Mesenchymal stem cell (in vitro differentiated cells and primary cell): ENCODE results near the gene CR1L.
A peak's percentile ranks its signal among the peaks of the same experiment; 100 is the strongest.
"Not testable (repeated sequence)": the region's sequence is repeated elsewhere in the genome, so short reads cannot be mapped to it uniquely, and the experiment has no call there.

Source experiments
- DNase-seq: peaks from one replicate; pipeline ENCODE4 v3.0.0-alpha.2; 2013
- H2AFZ ChIP-seq: one replicate; pipeline ENCODE4 v1.6.1; 2013; ENCODE audit warnings: low read depth, mild to moderate bottlenecking, control low read depth, inconsistent platforms, low read length, moderate library complexity
- H2AK5ac ChIP-seq: 2 replicates; pipeline ENCODE4 v1.6.1; 2013; ENCODE audit warnings: low read length, moderate library complexity, mild to moderate bottlenecking, inconsistent platforms; ENCODE audit not compliant: severe bottlenecking
- H2BK120ac ChIP-seq: one replicate; pipeline ENCODE4 v1.6.1; 2013; ENCODE audit warnings: low read depth, mild to moderate bottlenecking, inconsistent platforms, low read length, moderate library complexity
- H2BK12ac ChIP-seq, 2 experiments: one replicate each; pipeline ENCODE4 v1.6.1; 2013; ENCODE audit warnings: inconsistent platforms in 2 of 2, low read length in 2 of 2, mild to moderate bottlenecking in 2 of 2, moderate library complexity in 2 of 2, control low read depth in 1 of 2
- H2BK15ac ChIP-seq: one replicate; pipeline ENCODE4 v1.6.1; 2013; ENCODE audit warnings: mild to moderate bottlenecking, low read depth, inconsistent platforms; ENCODE audit not compliant: poor library complexity, severe bottlenecking
- H2BK5ac ChIP-seq: 2 replicates; pipeline ENCODE4 v1.6.1; 2013; ENCODE audit warnings: low read depth, mild to moderate bottlenecking, low read length, control low read depth, inconsistent platforms; ENCODE audit not compliant: poor library complexity, severe bottlenecking
- H3K14ac ChIP-seq, 2 experiments: one replicate each; pipeline ENCODE4 v1.6.1; 2013; ENCODE audit warnings: inconsistent platforms in 2 of 2, low read length in 2 of 2, control low read depth in 1 of 2, mild to moderate bottlenecking in 1 of 2, moderate library complexity in 1 of 2
- H3K18ac ChIP-seq, 2 experiments: one replicate each; pipeline ENCODE4 v1.6.1; 2013; ENCODE audit warnings: inconsistent platforms in 2 of 2, low read length in 2 of 2, control low read depth in 1 of 2, low read depth in 1 of 2, mild to moderate bottlenecking in 1 of 2
- H3K23ac ChIP-seq, 2 experiments: one replicate each; pipeline ENCODE4 v1.6.1; 2013; ENCODE audit warnings: inconsistent platforms in 2 of 2, low read length in 2 of 2, mild to moderate bottlenecking in 2 of 2, moderate library complexity in 2 of 2, control low read depth in 1 of 2
- H3K27ac ChIP-seq: 2 replicates; pipeline ENCODE4 v1.5.1; 2013; ENCODE audit warnings: mild to moderate bottlenecking, moderate library complexity, low read length, control low read depth, inconsistent platforms; ENCODE audit not compliant: poor library complexity, severe bottlenecking
- H3K27me3 ChIP-seq, 2 experiments: 2 replicates each; pipeline versions ENCODE4 v1.6.1 to v1.7.0; 2013; ENCODE audit warnings: low read length in 2 of 2, mild to moderate bottlenecking in 2 of 2, moderate library complexity in 2 of 2, control low read depth in 1 of 2, inconsistent platforms in 1 of 2; ENCODE audit not compliant: control insufficient read depth in 1 of 2, insufficient read depth in 1 of 2
- H3K36me3 ChIP-seq, 2 experiments: 2 replicates each; pipeline versions ENCODE4 v1.6.1 to v1.7.0; 2013; ENCODE audit warnings: low read length in 2 of 2, control low read depth in 1 of 2, inconsistent platforms in 1 of 2, low read depth in 1 of 2, mild to moderate bottlenecking in 1 of 2; ENCODE audit not compliant: insufficient read depth in 2 of 2, control insufficient read depth in 1 of 2
- H3K4ac ChIP-seq, 2 experiments: one replicate each; pipeline ENCODE4 v1.6.1; 2013; ENCODE audit warnings: inconsistent platforms in 2 of 2, low read length in 2 of 2, mild to moderate bottlenecking in 2 of 2, moderate library complexity in 2 of 2, control low read depth in 1 of 2, low read depth in 1 of 2
- H3K4me1 ChIP-seq: 2 replicates; pipeline ENCODE4 v1.6.1; 2013; ENCODE audit warnings: low read depth, low read length, control low read depth; ENCODE audit not compliant: control insufficient read depth, insufficient read depth
- H3K4me2 ChIP-seq: 2 replicates; pipeline ENCODE4 v1.6.1; 2013; ENCODE audit warnings: low read length, mild to moderate bottlenecking, inconsistent platforms; ENCODE audit not compliant: poor library complexity, severe bottlenecking
- H3K4me3 ChIP-seq, 2 experiments: 2 replicates each; pipeline versions ENCODE4 v1.5.1 to v1.7.0; 2013; ENCODE audit warnings: low read length in 2 of 2, mild to moderate bottlenecking in 2 of 2, control low read depth in 1 of 2, low read depth in 1 of 2; ENCODE audit not compliant: insufficient read depth in 1 of 2
- H3K79me1 ChIP-seq: replicated peaks from 2 replicates; pipeline ENCODE4 v1.6.1; 2013; ENCODE audit warnings: mild to moderate bottlenecking, control low read depth, low read length, inconsistent platforms; ENCODE audit not compliant: poor library complexity, severe bottlenecking
- H3K9ac ChIP-seq: 2 replicates; pipeline ENCODE4 v1.7.0; 2013; ENCODE audit warnings: mild to moderate bottlenecking, low read length, moderate library complexity
- H3K9me3 ChIP-seq: 2 replicates; pipeline ENCODE4 v1.7.0; 2013; ENCODE audit warnings: mild to moderate bottlenecking, low read length; ENCODE audit not compliant: control insufficient read depth
- H4K8ac ChIP-seq: one replicate; pipeline ENCODE4 v1.6.1; 2013; ENCODE audit warnings: inconsistent platforms, mild to moderate bottlenecking, low read length, moderate library complexity
- H4K91ac ChIP-seq: one replicate; pipeline ENCODE4 v1.6.1; 2013; ENCODE audit warnings: mild to moderate bottlenecking, low read length, inconsistent platforms
- WGBS: methylation state at CpG from one replicate; pipeline ENCODE4 v1.1.7; 2013; ENCODE audit warnings: mixed read lengths; 5-methylcytosine and 5-hydroxymethylcytosine counted together

Gene CR1L

GRCh38 chr1:207638487-207639145 lies 6.3 kb upstream of the CR1L start:
- H3K14ac ChIP-seq, H3K9ac ChIP-seq, H2BK120ac ChIP-seq, DNase-seq, H3K79me1 ChIP-seq, H3K4me2 ChIP-seq, H3K23ac ChIP-seq, H2AFZ ChIP-seq, H2BK5ac ChIP-seq, H3K4ac ChIP-seq, H2BK15ac ChIP-seq, H3K4me3 ChIP-seq, H3K9me3 ChIP-seq, H3K18ac ChIP-seq, H4K91ac ChIP-seq, H3K36me3 ChIP-seq, H2BK12ac ChIP-seq, H3K27ac ChIP-seq, H3K4me1 ChIP-seq, H2AK5ac ChIP-seq, H3K27me3 ChIP-seq, H4K8ac ChIP-seq: not testable (repeated sequence)
- WGBS = 84% methylated on average over 7 of the region's 9 CpGs

- not testable (repeated sequence) for H3K4me1 ChIP-seq, H2AFZ ChIP-seq, H3K4ac ChIP-seq, H2BK120ac ChIP-seq, H4K91ac ChIP-seq, H2BK15ac ChIP-seq, H3K9me3 ChIP-seq, H3K14ac ChIP-seq, DNase-seq, H3K36me3 ChIP-seq, H3K27ac ChIP-seq, H3K4me3 ChIP-seq, H3K18ac ChIP-seq, H3K4me2 ChIP-seq, H3K23ac ChIP-seq, H4K8ac ChIP-seq, H2BK12ac ChIP-seq, H2BK5ac ChIP-seq, H2AK5ac ChIP-seq, H3K9ac ChIP-seq, H3K79me1 ChIP-seq
- H3K27me3 ChIP-seq = peaks cover 0 to 14% of the 10 kb centered on the region in 2 experiments
- WGBS = 88% methylated on average over 5 of the region's 5 CpGs
These were observed 5.6 kb upstream of the CR1L start for GRCh38 chr1:207639362-207639761.

- 63% methylated on average over 5 of the region's 9 CpGs for WGBS
- Histone ChIP-seq H3K4me2 (no peak overlapping the region), H4K8ac (no peak overlapping the region), H3K27ac (no peak overlapping the region), H3K18ac (no peak overlapping the region), H3K4me1 (peaks cover 2% of the 10 kb centered on the region), H3K23ac (no peak overlapping the region), H2AK5ac (no peak overlapping the region), H3K4ac (no peak overlapping the region), H2BK5ac (no peak overlapping the region), H3K9ac (peak overlapping the region; percentile 38), H3K36me3 (peaks cover 0 to 3% of the 10 kb centered on the region in 2 experiments), H2AFZ (no peak overlapping the region), H4K91ac (no peak overlapping the region), H2BK12ac (no peak overlapping the region), H3K14ac (no peak overlapping the region), H3K27me3 (peaks cover 7 to 38% of the 10 kb centered on the region in 2 experiments), H3K79me1 (no peaks in the 10 kb centered on the region), H2BK15ac (no peak overlapping the region), H3K4me3 (peak overlapping the region in 1 of 2 experiments; percentile 91), H2BK120ac (no peak overlapping the region), H3K9me3 (no peaks in the 10 kb centered on the region)
- no peak for DNase-seq
These were observed 624 bp upstream of the CR1L start for GRCh38 chr1:207644166-207644851.

GRCh38 chr1:207645635-207646081 lies 725 bp downstream of the CR1L start:
- Histone ChIP-seq H3K79me1 (no peaks in the 10 kb centered on the region), H2AFZ (no peak overlapping the region), H2BK5ac (no peak overlapping the region), H2BK12ac (no peak overlapping the region), H3K18ac (no peak overlapping the region), H3K4ac (no peak overlapping the region), H3K4me2 (no peak overlapping the region), H4K91ac (peak overlapping the region; percentile 15), H3K14ac (no peak overlapping the region), H2BK120ac (no peak overlapping the region), H2AK5ac (no peak overlapping the region), H2BK15ac (no peak overlapping the region), H3K4me3 (peak overlapping the region; percentile 32 to 91), H4K8ac (no peak overlapping the region), H3K9ac (no peak overlapping the region), H3K23ac (peak overlapping the region in 1 of 2 experiments; percentile 67), H3K9me3 (no peaks in the 10 kb centered on the region), H3K36me3 (peaks cover 0 to 3% of the 10 kb centered on the region in 2 experiments), H3K27me3 (peaks cover 10 to 37% of the 10 kb centered on the region in 2 experiments), H3K27ac (no peak overlapping the region), H3K4me1 (peaks cover 2% of the 10 kb centered on the region)
- DNase-seq = no peak
- WGBS = 93% methylated on average over 17 of the region's 17 CpGs
